HepG2 (cell line): ENCODE data around the gene TRDN. TPM values are rescaled to one million over a fixed set of nuclear protein-coding genes. Genes with fewer than 3 reads are reported as not detected.

Experiments
- ATAC-seq: fragments of 200-7000 bp; cut with Tn5 transposase; 3 replicates; pipeline ENCODE4 v1.9.1; 2020; ENCODE audit warnings: mild to moderate bottlenecking, moderate library complexity
- BruUV-seq: library from RNA; stranded (reverse); fragments of 400-500 nt; replicated peaks from 2 replicates; lab custom pipeline; 2021; lab: Mats Ljungman, UMichigan
- CTCF ChIA-PET: fragments of 300-600 bp; formaldehyde crosslinking; extraction: SDS; loops from one replicate; lab custom pipeline; 2021; ENCODE audit warnings: low total read pairs, inconsistent platforms, low intra/inter-chr PET ratio; lab: Yijun Ruan, JAX
- POLR2A ChIA-PET: fragments of 350-600 bp; sonication (Branson Sonifier 250); formaldehyde crosslinking; loops from one replicate; lab custom pipeline; 2020; ENCODE audit warnings: antibody characterized with exemption, inconsistent platforms; lab: Yijun Ruan, JAX
- DNase-seq: peaks from one replicate; pipeline ENCODE4 v3.0.0-alpha.2; 2015; ENCODE audit warnings: low spot score
- FAIRE-seq: peaks from 3 replicates; lab custom pipeline; 2011; peaks lifted over from hg19 to GRCh38; lab: Jason Lieb, UNC
- H2AFZ ChIP-seq: one replicate; pipeline ENCODE4 v1.6.1; 2011; ENCODE audit warnings: low read length, inconsistent platforms
- H3K27ac ChIP-seq: fragments of 300-600 bp; 3 replicates; pipeline ENCODE4 v1.8.0; 2011; ENCODE audit warnings: mixed run types, mild to moderate bottlenecking, mixed read lengths, low read length, inconsistent platforms; ENCODE audit not compliant: insufficient read depth; ENCODE audit errors: extremely low read length
- H3K27me3 ChIP-seq, 2 experiments: fragments of 200-600 bp in 1 of 2; 2 replicates in 1 of 2; 3 replicates in 1 of 2; pipeline versions ENCODE4 v1.6.0 to v1.8.0; 2011; ENCODE audit warnings: low read length in 2 of 2, mild to moderate bottlenecking in 2 of 2, moderate library complexity in 2 of 2, inconsistent platforms in 1 of 2; ENCODE audit not compliant: insufficient read depth in 2 of 2, control insufficient read depth in 1 of 2
- H3K36me3 ChIP-seq, 2 experiments: fragments of 200-600 bp in 1 of 2; replicated peaks in 1 of 2; 2 replicates in 1 of 2; 3 replicates in 1 of 2; pipeline versions ENCODE4 v1.5.1 to v1.8.0; 2011; ENCODE audit warnings: low read length in 2 of 2, inconsistent platforms in 1 of 2; ENCODE audit not compliant: insufficient read depth in 2 of 2, control insufficient read depth in 1 of 2
- H3K4me1 ChIP-seq: 2 replicates; pipeline ENCODE4 v1.5.1; 2012; ENCODE audit warnings: low read length, inconsistent platforms; ENCODE audit not compliant: insufficient read depth
- H3K4me2 ChIP-seq: 2 replicates; pipeline ENCODE4 v1.6.0; 2011; ENCODE audit warnings: low read depth, low read length, inconsistent platforms
- H3K4me3 ChIP-seq, 3 experiments: fragments of 200-600 bp in 1 of 3; sonication (generic), shearing (Covaris generic) in 1 of 3; replicated peaks in 1 of 3; 2 replicates each; pipeline ENCODE4 v1.5.1; 2011 to 2016; ENCODE audit warnings: low read length in 3 of 3, inconsistent platforms in 2 of 3, low read depth in 2 of 3, mild to moderate bottlenecking in 2 of 3, control low read depth in 1 of 3, mixed read lengths in 1 of 3; ENCODE audit not compliant: insufficient read depth in 1 of 3
- H3K79me2 ChIP-seq: one replicate; pipeline ENCODE4 v1.6.1; 2011; ENCODE audit warnings: low read length, inconsistent platforms; ENCODE audit not compliant: insufficient read depth
- H3K9ac ChIP-seq: 2 replicates; pipeline ENCODE4 v1.6.0; 2011; ENCODE audit warnings: mild to moderate bottlenecking, low read depth, low read length, inconsistent platforms; ENCODE audit not compliant: insufficient read depth
- H3K9me3 ChIP-seq: 2 replicates; pipeline ENCODE4 v1.5.1; 2012; ENCODE audit warnings: mild to moderate bottlenecking, low read length
- H4K20me1 ChIP-seq: 2 replicates; pipeline ENCODE4 v1.6.0; 2011; ENCODE audit warnings: inconsistent platforms, mild to moderate bottlenecking, low read length, moderate library complexity; ENCODE audit not compliant: insufficient read depth
- ATF7 ChIP-seq, 2 experiments: fragments of 450-650 bp in 1 of 2; sonication (generic) in 1 of 2; formaldehyde crosslinking in 1 of 2; IDR thresholded peaks; 2 replicates each; pipeline versions ENCODE4 v1.4.0 to v1.6.1; 2016 to 2020; ENCODE audit warnings: antibody characterized with exemption in 1 of 2, mild to moderate bottlenecking in 1 of 2, missing genetic modification reagents in 1 of 2
- HOXD1 ChIP-seq: sonication (generic); formaldehyde crosslinking; IDR thresholded peaks from 2 replicates; pipeline ENCODE4 v1.5.0; 2020; ENCODE audit warnings: missing genetic modification reagents
- MTA3 ChIP-seq: sonication (generic); formaldehyde crosslinking; IDR thresholded peaks from 2 replicates; pipeline ENCODE4 v1.4.0; 2020; ENCODE audit warnings: missing genetic modification reagents
- NFE2L2 ChIP-seq: fragments of 150-350 bp; IDR thresholded peaks from 2 replicates; pipeline ENCODE4 v1.6.1; 2014; ENCODE audit warnings: low read length
- SKI ChIP-seq: fragments of 450-650 bp; IDR thresholded peaks from one replicate; pipeline ENCODE4 v1.6.1; 2018; ENCODE audit warnings: mild to moderate bottlenecking; ENCODE audit not compliant: partially characterized antibody
- SMARCC2 ChIP-seq: fragments of 450-650 bp; IDR thresholded peaks from 2 replicates; pipeline ENCODE4 v1.6.1; 2017; ENCODE audit warnings: antibody characterized with exemption, mild to moderate bottlenecking
- SYNCRIP ChIP-seq: fragments of 200-400 bp; formaldehyde crosslinking; IDR thresholded peaks from 2 replicates; pipeline ENCODE4 v1.6.1; 2018; ENCODE audit warnings: mild to moderate bottlenecking, low read depth, low read length; ENCODE audit not compliant: insufficient read depth
- ZC3H4 ChIP-seq: sonication (generic); formaldehyde crosslinking; IDR thresholded peaks from 2 replicates; pipeline ENCODE4 v1.4.0; 2020; ENCODE audit warnings: missing genetic modification reagents, borderline replicate concordance
- WGBS: methylation state at CpG from one replicate; pipeline ENCODE4 v1.1.6; 2017; ENCODE audit warnings: low lambda C conversion rate; 5-methylcytosine and 5-hydroxymethylcytosine counted together
- in situ Hi-C: cut with HindIII; loops from 2 replicates; pipeline ENCODE4 v1.10.0; 2017; ENCODE audit warnings: low pct_unique_long_range_greater_than_20kb; ENCODE audit not compliant: extremely low pct_ligation_motif_present
- intact Hi-C: fragments of 100-400 bp; cut with micrococcal nuclease; formaldehyde crosslinking; loops from one replicate; pipeline ENCODE4 v1.10.0; 2022; ENCODE audit not compliant: unreplicated experiment
- polyA plus RNA-seq, 8 experiments: library from polyadenylated mRNA; depleted of rRNA in 3 of 8; stranded (reverse) in 7 of 8; unstranded in 1 of 8; fragments of >200 nt; fragmentation: Illumina TruSeq in 4 of 8; extraction: Trizol in 4 of 8; gene quantifications; 2 replicates each; pipeline versions ENCODE4 v1.2.1 to v1.2.3, GENCODE V29; 2011 to 2016; ENCODE audit warnings: low read depth in 4 of 8, missing spikeins in 1 of 8, mixed read lengths in 1 of 8; ENCODE audit not compliant: insufficient read depth in 1 of 8
- total RNA-seq, 5 experiments: library from RNA; depleted of rRNA; stranded (reverse); fragments of >200 nt; fragmentation: Illumina TruSeq; extraction: Trizol; gene quantifications; 2 replicates each; pipeline ENCODE4 v1.2.3, GENCODE V29; 2016; ENCODE audit warnings: low read depth in 1 of 5
- TF ChIP-seq, protein P1 (sequence below): sonication (generic); formaldehyde crosslinking; IDR thresholded peaks from 2 replicates; pipeline ENCODE4 v1.4.0; 2020; ENCODE audit warnings: missing genetic modification reagents
- TF ChIP-seq, protein P2 (sequence below): sonication (generic); formaldehyde crosslinking; conservative IDR thresholded peaks from 2 replicates; pipeline ENCODE4 v1.4.0; 2020; ENCODE audit warnings: missing genetic modification reagents
- TF ChIP-seq, protein P3 (sequence below): sonication (generic); formaldehyde crosslinking; IDR thresholded peaks from 2 replicates; pipeline ENCODE4 v1.4.0; 2020; ENCODE audit warnings: missing genetic modification reagents
- TF ChIP-seq, protein P4 (sequence below): sonication (generic); formaldehyde crosslinking; IDR thresholded peaks from 2 replicates; pipeline ENCODE4 v1.5.1; 2020; ENCODE audit warnings: mild to moderate bottlenecking, missing genetic modification reagents, moderate library complexity
- TF ChIP-seq, protein P5 (sequence below): IDR thresholded peaks from 2 replicates; pipeline ENCODE4 v1.6.1; 2016; ENCODE audit warnings: missing genetic modification reagents, missing compliant biosample characterization

Gene TRDN
- total and polyA plus RNA-seq, 2 of the 13 experiments (the other 11 are each of a cell fraction or from before 2014, with no cell fraction given) = not detected

DNA sequence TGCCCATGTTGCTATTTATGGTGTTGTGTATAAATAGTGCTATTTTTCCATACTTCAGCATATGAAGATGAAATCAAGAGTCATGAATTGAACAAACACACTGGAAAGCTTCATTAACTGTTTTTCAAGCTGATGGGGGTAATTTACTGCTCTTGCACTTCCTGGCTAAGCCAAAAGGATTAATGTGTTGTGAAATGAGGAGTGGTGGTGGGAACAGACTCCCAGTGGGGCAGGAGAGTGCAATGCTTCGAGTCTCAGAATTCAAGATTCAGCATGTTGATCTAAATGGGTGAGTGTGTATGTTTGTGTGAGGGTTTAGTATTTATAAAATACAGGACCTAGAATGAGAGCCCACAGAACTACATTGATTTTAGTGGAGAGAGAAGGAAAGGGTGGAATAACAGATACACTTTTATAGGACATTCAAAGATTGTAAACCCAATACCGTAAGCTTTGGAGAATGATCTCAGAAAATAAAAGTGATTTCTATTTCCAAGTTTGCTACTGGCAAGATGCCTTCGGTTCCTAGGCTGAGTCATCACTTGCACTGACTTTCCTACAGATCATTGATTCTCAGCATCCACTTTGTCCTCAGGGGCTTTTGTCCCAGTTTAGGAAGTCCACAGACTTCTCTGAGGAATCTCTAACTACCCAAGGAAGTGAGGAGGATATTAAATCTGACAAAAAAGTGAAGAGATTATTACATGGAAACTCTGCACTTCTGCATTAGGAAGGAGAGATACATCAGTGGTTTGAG, 303.6 kb downstream of the TRDN start:
- H3K9ac ChIP-seq = no peak overlapping the region
- H3K4me2 ChIP-seq = no peak overlapping the region
- no peaks in the 10 kb centered on the region for H3K36me3 ChIP-seq
- H2AFZ ChIP-seq = no peak overlapping the region
- no peak overlapping the region for H3K4me3 ChIP-seq
- DNase-seq = no peak
- intact Hi-C loops (no loop called here), in situ Hi-C loops (no loop called here)
- no TSS peak for BruUV-seq
- H4K20me1 ChIP-seq = no peaks in the 10 kb centered on the region
- no peaks in the 10 kb centered on the region for H3K4me1 ChIP-seq
- 0% methylated on average over 3 of the region's 3 CpGs for WGBS
- H3K27me3 ChIP-seq = no peaks in the 10 kb centered on the region
- CTCF ChIA-PET = no interaction called here
- no peak overlapping the region for H3K27ac ChIP-seq
- ATAC-seq = no peak
- POLR2A ChIA-PET = no interaction called here
- no peaks in the 10 kb centered on the region for H3K79me2 ChIP-seq
- H3K9me3 ChIP-seq = no peaks in the 10 kb centered on the region
- FAIRE-seq = no peak
- TF ChIP-seq MTA3 (CRISPR knock-in tag) (no peak), ATF7 (IDR thresholded peaks at IDR 0.05) (no peak), ATF7 (CRISPR knock-in tag; IDR thresholded peaks at IDR 0.05) (no peak), ZC3H4 (CRISPR knock-in tag) (no peak), SYNCRIP (no peak), SKI (no peak), SMARCC2 (no peak), HOXD1 (CRISPR knock-in tag) (no peak), NFE2L2 (no peak)
- TF ChIP-seq, protein P1, sequence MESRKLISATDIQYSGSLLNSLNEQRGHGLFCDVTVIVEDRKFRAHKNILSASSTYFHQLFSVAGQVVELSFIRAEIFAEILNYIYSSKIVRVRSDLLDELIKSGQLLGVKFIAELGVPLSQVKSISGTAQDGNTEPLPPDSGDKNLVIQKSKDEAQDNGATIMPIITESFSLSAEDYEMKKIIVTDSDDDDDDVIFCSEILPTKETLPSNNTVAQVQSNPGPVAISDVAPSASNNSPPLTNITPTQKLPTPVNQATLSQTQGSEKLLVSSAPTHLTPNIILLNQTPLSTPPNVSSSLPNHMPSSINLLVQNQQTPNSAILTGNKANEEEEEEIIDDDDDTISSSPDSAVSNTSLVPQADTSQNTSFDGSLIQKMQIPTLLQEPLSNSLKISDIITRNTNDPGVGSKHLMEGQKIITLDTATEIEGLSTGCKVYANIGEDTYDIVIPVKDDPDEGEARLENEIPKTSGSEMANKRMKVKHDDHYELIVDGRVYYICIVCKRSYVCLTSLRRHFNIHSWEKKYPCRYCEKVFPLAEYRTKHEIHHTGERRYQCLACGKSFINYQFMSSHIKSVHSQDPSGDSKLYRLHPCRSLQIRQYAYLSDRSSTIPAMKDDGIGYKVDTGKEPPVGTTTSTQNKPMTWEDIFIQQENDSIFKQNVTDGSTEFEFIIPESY (CRISPR knock-in tag) = no peak
- TF ChIP-seq, protein P2, sequence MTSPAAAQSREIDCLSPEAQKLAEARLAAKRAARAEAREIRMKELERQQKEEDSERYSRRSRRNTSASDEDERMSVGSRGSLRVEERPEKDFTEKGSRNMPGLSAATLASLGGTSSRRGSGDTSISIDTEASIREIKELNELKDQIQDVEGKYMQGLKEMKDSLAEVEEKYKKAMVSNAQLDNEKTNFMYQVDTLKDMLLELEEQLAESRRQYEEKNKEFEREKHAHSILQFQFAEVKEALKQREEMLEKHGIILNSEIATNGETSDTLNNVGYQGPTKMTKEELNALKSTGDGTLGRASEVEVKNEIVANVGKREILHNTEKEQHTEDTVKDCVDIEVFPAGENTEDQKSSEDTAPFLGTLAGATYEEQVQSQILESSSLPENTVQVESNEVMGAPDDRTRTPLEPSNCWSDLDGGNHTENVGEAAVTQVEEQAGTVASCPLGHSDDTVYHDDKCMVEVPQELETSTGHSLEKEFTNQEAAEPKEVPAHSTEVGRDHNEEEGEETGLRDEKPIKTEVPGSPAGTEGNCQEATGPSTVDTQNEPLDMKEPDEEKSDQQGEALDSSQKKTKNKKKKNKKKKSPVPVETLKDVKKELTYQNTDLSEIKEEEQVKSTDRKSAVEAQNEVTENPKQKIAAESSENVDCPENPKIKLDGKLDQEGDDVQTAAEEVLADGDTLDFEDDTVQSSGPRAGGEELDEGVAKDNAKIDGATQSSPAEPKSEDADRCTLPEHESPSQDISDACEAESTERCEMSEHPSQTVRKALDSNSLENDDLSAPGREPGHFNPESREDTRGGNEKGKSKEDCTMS (CRISPR knock-in tag) = no peak
- TF ChIP-seq, protein P3, sequence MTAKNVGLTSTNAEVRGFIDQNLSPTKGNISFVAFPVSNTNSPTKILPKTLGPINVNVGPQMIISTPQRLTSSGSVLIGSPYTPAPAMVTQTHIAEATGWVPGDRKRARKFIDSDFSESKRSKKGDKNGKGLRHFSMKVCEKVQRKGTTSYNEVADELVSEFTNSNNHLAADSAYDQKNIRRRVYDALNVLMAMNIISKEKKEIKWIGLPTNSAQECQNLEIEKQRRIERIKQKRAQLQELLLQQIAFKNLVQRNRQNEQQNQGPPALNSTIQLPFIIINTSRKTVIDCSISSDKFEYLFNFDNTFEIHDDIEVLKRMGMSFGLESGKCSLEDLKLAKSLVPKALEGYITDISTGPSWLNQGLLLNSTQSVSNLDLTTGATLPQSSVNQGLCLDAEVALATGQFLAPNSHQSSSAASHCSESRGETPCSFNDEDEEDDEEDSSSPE = no peak
- TF ChIP-seq, protein P4, sequence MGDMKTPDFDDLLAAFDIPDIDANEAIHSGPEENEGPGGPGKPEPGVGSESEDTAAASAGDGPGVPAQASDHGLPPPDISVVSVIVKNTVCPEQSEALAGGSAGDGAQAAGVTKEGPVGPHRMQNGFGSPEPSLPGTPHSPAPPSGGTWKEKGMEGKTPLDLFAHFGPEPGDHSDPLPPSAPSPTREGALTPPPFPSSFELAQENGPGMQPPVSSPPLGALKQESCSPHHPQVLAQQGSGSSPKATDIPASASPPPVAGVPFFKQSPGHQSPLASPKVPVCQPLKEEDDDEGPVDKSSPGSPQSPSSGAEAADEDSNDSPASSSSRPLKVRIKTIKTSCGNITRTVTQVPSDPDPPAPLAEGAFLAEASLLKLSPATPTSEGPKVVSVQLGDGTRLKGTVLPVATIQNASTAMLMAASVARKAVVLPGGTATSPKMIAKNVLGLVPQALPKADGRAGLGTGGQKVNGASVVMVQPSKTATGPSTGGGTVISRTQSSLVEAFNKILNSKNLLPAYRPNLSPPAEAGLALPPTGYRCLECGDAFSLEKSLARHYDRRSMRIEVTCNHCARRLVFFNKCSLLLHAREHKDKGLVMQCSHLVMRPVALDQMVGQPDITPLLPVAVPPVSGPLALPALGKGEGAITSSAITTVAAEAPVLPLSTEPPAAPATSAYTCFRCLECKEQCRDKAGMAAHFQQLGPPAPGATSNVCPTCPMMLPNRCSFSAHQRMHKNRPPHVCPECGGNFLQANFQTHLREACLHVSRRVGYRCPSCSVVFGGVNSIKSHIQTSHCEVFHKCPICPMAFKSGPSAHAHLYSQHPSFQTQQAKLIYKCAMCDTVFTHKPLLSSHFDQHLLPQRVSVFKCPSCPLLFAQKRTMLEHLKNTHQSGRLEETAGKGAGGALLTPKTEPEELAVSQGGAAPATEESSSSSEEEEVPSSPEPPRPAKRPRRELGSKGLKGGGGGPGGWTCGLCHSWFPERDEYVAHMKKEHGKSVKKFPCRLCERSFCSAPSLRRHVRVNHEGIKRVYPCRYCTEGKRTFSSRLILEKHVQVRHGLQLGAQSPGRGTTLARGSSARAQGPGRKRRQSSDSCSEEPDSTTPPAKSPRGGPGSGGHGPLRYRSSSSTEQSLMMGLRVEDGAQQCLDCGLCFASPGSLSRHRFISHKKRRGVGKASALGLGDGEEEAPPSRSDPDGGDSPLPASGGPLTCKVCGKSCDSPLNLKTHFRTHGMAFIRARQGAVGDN (CRISPR knock-in tag) = no peak
- TF ChIP-seq, protein P5, sequence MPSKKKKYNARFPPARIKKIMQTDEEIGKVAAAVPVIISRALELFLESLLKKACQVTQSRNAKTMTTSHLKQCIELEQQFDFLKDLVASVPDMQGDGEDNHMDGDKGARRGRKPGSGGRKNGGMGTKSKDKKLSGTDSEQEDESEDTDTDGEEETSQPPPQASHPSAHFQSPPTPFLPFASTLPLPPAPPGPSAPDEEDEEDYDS = no peak
